ELF-1 (cell line): Measurements from ENCODE around the gene ZMIZ2.
"Not testable (repeated sequence)": the region's sequence is repeated elsewhere in the genome, so short reads cannot be mapped to it uniquely, and the experiment has no call there.

ENCODE experiments used
- DNase-seq: peaks from one replicate; pipeline ENCODE4 v3.0.0-alpha.2; 2016; ENCODE audit warnings: low read depth, low spot score

Gene ZMIZ2, protein sequence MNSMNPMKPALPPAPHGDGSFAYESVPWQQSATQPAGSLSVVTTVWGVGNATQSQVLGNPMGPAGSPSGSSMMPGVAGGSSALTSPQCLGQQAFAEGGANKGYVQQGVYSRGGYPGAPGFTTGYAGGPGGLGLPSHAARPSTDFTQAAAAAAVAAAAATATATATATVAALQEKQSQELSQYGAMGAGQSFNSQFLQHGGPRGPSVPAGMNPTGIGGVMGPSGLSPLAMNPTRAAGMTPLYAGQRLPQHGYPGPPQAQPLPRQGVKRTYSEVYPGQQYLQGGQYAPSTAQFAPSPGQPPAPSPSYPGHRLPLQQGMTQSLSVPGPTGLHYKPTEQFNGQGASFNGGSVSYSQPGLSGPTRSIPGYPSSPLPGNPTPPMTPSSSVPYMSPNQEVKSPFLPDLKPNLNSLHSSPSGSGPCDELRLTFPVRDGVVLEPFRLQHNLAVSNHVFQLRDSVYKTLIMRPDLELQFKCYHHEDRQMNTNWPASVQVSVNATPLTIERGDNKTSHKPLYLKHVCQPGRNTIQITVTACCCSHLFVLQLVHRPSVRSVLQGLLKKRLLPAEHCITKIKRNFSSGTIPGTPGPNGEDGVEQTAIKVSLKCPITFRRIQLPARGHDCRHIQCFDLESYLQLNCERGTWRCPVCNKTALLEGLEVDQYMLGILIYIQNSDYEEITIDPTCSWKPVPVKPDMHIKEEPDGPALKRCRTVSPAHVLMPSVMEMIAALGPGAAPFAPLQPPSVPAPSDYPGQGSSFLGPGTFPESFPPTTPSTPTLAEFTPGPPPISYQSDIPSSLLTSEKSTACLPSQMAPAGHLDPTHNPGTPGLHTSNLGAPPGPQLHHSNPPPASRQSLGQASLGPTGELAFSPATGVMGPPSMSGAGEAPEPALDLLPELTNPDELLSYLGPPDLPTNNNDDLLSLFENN

DNA sequence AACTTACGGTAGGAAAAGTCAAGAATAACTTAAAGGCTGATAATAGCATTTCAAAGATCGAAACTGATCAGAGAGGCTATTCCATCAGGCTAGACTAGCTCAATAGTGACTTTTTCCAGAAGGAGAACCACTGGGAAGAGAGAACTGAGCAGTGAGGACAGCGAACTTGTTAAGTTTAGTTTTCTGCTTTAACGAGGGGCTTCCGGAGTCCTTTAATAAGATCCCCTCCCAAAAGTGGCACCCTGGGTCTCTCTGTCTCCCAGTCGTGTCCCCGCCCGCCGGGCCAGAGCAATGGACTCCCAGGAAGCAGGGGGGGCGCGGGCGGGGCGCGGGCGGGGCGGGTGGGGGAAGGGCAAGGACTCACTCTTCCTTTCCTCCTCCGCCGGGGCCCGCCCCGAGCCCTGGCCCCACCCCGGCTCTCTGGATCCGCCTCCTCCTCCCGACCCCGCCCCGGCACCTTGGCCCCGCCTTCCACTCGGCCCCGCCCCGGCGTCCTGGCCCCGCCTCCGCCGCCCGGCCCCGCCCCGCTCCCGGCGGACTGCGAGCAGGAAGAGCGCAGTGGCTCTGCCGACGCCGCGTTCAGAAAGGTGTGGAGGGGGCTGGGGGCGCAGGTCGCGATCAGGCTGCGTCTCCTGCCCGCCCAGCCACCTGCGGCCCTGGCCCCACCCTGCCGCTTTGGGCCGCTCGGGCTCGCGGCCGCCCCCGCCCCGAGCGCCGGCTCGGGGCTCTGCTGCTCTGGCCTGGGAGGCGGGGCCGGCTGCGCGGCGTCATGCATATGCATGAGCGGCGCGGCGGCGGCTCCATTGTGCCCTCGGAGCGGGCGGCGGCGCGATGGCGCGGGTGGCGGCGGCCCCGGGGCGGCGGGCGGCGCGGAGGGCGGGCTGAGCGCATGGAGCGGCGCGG, at the start of gene ZMIZ2:
ZMIZ2 (plus strand) TSS at position 803 of the 903 bp plus-strand sequence. CDS start 7,403 bp downstream, outside the sequence.
- peak; percentile 76 for DNase-seq

DNA sequence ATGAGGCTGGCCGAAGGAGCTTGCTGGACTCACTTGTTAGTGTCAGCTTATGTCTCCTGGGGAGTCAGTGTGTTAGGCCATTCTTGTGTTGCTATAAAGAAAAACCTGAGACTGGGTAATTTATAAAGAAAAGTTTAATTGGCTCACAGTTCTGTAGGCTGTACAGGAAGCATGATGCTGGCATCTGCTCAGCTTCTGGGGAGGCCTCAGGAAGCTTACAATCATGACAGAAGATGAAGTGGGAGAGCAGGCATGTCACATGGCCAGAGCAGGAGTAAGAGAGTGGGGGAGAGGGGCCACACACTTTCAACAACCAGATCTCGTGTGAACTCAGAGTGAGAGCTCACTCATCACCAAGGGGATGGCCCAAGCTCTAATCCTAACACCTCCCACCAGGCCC, 49.0 kb upstream of the ZMIZ2 start:
- not testable (repeated sequence) for DNase-seq

DNA sequence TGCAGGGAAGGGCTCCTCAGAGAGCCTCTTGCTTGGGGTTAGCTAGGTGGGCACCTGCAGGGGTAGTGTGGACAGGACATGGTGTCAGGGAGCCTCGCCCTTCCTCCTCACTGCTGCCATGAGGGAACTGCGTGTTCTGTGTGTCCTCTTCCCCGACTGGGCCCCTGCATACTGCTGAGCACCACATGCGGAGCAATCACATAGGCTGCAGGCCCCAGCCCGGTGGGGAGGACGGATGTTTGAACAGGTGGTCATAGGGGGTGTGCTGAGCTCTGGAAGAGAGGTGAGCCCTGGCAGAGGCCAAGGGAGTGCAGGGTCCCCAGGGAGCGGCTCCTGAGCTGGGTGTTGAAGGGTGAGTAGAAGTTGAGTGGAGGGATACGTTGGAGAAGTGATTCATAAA, 48.3 kb upstream of the ZMIZ2 start:
- DNase-seq, result no peak

DNA sequence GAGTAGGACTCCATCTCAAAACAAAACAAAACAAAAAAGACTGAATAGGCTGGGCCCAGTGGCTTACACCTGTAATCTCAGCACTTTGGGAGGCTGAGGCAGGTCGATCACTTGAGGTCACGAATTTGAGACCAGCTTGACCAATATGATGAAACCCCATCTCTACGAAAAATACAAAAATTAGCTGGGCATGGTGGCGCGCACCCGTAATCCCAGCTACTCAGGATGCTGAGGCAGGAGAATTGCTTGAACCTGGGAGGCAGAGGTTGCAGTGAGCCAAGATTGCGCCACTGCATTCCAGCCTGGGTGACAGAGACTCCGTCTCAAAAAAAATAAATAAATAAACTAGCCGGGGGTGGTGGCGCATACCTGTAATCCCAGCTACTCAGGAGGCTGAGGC, 45.3 kb upstream of the ZMIZ2 start:
- DNase-seq, result not testable (repeated sequence)

DNA sequence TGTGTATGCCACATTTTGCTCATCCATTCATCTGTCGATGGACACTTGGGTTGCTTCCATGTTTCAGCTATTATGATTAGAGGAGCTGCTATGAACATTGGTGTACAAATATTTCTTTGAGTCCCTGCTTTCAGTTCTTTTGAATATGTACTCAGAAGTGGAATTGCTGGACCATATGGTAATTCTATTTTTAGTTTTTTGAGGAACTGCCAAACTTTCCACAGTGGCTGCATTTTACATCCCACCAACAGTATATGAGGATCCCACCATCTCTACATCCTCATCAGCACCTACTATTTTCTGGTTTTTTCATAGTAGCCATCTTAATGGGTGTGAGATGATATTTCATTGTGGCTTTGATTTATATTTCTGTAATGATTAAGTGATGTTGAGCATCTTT, 44.7 kb upstream of the ZMIZ2 start:
- DNase-seq, result no peak

DNA sequence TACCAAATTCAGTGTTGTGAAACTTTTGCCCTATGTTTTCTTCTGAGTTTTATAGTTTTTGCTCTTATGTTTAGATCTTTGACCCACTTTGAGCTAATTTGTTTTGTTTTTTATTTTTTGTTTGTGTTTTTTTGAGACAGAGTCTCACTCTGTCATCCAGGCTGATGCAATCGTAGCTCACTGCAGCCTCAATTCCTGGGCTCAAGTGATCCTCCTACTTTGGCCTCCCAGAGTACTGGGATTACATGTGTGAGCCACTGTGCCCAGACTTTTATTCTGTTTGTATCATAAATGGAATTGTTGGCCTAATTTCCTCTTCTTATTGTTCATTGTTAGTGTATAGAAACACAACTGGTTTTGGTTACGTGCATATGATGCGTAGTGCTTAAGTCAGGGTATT, 43.2 kb upstream of the ZMIZ2 start:
- DNase-seq, result no peak

DNA sequence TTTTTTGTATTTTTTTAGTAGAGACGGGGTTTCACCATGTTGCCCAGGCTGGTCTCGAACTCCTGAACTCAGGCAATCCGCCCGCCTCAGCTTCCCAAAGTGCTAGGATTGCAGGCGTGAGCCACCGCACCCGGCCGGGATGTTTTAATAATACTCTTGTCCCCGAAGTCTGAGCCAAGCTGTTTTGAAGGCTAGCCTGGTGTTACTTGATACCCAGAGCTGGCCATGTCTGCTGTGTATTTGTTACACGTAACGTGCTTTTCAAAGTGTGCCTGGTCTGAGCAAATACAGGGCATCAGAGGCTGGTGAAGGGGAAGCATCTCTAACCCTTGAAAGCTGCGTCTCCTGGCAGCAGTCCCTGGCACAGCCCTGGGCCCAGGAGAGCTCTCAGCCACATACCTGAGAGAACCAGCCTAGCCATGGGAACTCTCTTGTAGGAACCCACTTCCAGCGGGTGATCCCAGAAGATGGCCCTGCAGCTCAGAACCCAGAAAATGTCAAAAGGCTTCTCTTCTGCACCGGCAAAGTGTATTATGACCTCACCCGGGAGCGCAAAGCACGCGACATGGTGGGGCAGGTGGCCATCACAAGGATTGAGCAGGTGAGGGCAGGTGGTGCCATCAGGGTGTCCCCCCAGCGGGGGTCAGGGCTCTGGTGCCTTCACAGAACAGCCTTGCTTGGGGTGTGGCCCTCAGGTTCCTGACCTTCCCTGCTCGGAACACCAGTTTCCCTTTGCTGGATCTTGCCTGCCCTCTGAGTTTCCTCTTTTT, 41.7 kb upstream of the ZMIZ2 start:
- DNase-seq, result no peak

DNA sequence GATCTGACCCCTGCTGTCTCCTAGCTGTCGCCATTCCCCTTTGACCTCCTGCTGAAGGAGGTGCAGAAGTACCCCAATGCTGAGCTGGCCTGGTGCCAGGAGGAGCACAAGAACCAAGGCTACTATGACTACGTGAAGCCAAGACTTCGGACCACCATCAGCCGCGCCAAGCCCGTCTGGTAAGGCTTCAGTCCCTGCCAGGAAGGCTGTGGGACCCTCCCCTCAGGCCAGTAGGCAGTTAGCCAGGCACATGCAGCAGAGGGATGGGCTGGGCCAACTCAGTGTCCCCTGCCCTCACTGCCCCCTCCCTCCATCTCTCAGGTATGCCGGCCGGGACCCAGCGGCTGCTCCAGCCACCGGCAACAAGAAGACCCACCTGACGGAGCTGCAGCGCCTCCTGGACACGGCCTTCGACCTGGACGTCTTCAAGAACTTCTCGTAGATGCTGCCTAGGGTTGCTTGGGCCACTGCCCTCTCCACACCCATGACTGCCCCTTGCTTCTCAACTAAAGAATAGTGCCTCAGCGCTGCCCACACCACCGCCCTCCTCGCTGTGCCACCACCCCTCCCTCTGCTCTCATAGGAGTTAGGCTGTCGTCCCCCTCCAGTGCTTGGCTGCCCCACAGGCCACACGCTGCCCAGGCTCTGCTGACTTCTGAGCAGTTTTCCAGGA, 41.0 kb upstream of the ZMIZ2 start:
- DNase-seq, result no peak

DNA sequence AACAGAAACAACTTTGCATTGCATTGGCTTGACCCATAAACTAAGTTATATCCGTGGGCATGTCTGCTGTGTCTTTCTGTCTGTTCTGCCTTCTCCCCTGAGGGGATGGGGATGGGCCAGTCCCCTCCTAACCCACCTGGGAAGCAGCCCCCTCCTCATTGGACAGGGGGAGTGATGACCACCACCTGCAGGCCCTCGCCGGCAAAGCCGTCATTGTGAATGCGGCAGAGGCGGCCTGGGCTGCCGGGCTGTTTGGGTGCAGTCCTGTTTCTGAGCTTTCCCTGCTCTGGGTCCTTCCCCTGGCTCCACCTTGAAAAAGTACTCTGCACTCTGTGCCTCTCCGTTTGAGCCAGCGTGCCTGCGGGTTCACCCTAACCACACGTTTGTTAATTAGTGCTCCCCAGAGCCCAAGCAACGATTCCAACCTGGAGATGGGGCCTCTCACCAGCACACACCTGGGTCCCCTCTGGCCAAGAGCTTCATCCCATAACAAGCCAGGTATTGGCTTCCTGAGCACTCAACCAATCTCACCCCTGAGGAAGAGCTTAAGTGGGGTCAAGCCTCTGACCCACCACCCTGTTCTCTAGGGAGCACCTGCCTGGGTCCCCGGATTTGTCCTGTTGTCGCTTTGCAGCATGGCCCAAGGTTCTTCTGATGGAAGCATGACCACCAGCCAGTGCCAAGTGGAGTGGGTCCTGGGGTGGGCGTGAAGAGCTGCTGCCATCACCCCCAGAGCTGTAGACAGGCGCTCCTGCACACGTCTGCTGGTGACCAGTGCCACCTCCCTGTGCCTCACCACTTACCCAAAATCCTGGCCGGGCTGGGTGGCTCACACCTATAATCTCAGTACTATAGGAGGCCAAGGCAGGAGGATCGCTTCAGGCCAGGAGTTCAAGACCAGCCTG, 39.4 kb upstream of the ZMIZ2 start:
- DNase-seq, result no peak

DNA sequence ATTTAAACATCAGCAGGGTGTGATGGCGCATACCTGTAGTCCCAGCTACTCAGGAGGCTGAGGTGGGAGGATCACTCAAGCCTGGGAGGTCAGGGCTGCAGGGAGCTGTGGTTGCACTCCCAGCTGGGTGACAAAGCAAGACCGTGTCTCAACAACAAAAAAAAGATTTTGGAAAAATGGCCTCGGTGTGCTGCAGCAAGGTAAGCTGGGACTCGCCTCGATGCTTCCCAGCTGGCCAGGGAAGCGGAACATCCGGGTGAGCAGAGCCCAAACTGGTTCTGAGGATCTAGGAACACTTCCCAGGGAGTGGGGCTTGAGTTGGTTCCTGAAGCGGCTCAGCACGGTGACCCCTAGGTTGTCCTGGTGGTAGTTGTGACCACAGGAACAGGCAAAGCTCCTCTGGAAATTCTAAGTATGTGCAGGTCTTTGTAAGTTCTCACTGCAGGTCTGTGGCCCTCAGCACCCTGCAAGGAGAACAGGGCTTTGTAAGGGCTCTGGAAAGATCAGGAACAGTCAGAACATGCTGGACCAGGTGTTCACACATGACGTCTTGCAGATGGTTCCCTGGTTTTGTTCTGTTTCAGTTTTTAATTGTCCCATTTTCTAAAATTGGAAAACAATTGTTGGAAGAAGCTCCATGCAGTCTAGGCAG, 38.6 kb upstream of the ZMIZ2 start:
- no peak for DNase-seq

DNA sequence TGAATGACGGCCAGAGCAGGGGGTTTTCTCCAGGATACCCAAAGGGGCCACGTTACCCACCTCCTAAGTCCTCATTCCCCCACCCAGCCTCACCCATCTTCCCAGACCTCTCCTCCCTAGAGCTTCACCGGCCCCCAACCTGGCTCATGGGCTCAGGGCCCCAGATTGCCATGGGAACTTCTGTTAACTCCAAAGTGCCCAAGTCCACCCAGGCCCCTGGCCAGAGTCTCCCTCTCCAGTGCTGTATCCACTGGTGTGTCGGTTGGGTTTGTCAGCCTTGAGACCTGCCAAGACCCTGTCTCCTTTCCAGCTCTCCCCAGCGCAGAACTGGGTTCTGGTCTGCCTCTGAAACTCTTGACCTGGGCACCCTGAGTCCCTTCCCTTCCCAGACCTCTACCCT, 37.1 kb upstream of the ZMIZ2 start:
- no peak for DNase-seq

DNA sequence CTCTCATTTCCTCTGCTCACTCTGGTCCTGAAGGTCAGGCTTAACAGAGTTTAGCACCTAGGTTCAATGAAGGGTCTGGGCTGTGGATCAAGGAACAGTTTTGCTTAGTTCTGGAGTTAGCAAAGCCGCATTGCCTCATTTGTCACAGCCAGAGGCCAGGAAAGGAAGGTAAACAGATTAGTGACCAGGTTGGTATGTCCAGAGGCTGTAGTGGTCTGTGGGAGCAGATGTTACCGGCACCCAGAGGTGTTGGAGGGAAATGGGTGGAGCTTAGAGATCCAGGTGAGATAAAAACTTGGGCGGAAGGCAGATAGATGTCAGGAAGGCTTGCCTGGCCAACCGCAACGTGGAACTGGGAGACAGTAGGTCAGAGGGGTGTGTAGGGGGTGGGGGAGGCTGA, 36.6 kb upstream of the ZMIZ2 start:
- DNase-seq, result peak; percentile 46

DNA sequence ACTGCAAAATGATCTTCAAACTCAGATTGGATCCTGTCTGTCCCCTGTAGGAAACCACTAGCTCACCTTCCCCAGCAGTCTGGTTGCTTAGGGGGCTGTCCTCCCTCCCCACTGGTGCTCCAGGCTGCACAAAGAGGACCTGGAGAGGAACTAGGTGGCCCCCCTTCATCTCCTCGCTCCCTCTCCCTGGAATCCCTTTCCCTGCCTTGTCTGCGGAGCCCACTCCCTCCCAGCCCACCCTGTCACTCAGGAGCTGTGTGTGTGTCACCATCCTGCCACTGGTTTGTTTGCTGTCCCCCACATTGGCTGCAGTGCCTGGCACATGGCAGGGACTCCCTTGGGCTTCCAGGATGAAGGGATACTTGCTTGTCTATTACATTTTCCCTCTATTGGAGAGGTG, 35.5 kb upstream of the ZMIZ2 start:
- DNase-seq, result no peak

DNA sequence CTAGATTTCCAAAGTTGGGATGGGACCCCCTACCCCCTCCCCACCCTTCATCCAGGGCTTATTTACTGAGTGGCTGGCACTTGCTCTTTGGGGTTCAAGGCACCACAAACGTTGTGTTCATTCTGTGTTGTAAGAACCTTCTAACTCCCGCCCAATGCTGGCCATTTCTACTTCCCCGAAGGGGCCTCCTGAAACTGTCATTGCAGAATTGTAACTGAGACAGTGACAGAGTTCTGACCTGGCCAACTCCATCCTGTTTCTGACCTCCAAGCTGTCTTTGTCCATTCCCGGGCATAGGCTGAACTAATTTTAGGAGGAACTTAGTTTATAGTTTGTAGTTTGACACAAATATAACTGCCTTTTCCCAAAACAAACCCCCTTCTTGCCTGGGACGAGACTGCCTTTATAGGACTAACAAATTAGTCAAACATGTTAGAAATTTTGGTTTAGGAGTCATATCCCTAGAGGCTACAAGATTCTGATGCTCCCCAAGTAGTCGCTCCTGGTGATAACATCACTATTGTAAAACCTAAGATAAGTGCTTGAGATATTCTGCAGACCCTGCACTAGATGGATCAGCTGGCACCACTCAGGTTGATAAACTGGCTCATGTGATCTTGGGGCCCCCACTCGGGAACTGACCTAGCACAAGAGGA, 34.8 kb upstream of the ZMIZ2 start:
- no peak for DNase-seq

DNA sequence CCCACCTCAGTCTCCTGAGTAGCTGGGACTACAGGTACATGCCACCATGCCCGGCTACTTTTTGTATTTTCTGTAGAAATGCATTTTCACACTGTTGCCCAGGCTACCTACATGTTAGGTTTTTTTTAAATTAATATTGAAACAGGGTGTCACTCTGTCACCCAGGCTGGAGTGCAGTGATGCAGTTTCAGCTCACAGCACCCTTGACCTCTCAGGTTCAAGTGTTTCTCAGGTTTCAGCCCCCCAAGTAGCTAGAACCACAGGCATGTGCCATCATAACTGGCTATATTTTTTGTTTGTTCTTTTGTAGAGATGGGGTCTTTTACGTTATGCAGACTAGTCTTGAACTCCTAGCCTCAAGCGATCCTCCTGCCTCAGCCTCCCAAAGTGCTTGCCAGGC, 32.4 kb upstream of the ZMIZ2 start:
- no peak for DNase-seq

DNA sequence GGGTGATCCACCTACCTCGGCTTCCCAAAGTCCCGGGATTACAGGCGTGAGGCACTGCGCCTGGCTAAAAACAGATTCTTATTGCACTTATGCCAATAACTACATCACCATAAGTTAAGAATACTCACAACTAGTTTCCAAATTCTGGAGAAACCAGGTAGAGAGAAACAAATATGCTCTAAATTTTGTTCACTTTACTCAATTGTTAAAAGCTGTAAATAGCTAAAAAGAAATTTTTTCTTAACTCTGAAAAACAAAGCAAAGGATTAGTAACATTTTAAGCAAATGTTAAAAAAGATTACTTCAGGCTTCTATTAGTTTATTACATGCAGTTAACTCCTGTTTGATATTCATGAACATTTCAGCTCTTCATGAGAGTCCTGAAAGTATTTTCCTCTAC, 28.3 kb upstream of the ZMIZ2 start:
- no peak for DNase-seq

DNA sequence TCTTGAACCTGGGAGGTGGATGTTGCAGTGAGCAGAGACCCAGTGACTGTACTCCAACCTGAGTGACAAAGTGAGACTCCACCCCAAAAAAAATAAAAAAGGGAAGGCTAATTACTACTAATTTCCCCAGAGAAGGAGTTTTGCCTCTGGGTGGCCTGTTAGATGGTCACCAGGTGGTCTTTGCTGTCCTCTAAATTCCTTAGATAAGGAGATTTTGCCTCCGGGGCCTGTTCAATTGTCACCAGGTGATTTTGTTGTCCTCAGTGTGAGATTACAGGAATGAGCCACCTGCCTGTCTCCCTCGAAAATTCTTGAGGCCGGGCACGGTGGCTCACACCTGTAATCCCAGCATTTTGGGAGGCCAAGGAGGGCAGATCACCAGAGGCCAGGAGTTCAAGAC, 24.4 kb upstream of the ZMIZ2 start:
- DNase-seq, result peak; percentile 83

DNA sequence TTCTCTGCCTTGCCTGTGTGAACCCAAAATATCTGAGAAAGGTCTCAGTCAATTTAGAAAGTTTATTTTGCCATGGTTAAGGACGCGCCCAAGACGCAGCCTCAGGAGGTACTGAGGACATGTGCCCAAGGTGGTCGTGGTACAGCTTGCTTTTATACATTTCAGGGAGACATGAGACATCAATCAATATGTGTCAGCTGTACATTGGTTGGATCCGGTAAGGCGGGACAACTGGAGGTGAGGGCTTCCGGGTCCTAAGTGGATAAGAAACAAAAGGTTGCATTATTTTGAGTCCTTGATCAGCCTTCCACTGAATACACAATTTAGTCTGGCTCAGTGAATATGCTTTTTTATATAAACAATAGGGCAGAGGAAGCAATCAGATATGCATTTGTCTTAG, 22.4 kb upstream of the ZMIZ2 start:
- not testable (repeated sequence) for DNase-seq
